Measurements from ENCODE around the gene RGS13.
"Not testable (repeated sequence)": the region's sequence is repeated elsewhere in the genome, so short reads cannot be mapped to it uniquely, and the experiment has no call there.

Gene RGS13

DNA sequence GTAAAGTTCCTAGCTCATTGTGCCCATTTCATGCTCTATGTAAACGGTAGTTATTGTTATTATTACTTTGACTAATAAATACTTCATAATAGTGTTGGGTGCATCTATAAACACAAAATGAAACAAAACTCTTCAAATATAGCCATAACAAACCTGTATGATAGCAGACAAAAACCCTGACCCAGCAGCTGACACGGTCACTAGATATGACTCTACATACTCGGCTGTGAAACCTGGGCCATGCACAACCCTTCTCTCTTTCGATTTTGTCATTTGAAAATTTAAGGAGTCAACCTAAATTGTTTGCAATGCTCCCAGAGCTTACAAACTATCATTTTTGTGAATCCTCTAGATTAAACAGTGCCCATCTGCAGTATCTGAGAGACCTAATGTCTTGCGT, 8.0 kb upstream of the RGS13 start:
- no peak for DNase-seq

DNA sequence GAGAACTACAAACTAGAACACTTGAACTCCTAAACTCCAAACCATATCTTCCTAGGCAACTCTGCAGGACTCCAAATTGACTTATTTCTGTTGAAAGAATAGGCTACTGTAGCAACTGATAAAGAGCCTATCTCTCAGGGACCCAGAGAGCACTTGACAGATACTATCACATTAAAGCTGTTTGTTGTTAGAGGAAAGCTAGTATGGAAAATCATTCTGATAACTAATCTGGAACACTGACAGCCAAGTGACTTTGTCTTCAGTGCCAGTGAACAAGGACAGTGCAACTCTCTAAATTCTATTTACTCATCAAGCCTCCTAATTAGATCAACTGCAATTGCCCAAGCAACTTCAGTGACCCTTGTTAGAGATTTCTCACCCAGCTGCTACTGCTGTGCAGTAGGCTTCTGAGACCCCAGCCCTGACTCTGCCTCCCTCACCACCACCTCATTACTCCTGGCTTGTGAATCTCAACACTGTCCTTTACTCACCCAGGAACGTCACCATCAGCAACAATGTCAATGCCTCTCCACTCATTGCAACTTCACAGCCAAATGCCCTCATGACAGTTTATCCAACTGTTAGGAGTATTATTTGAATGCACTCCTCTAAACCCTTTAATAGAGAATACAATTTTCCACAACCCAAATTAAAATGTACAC, 7.4 kb upstream of the RGS13 start:
- DNase-seq = no peak

DNA sequence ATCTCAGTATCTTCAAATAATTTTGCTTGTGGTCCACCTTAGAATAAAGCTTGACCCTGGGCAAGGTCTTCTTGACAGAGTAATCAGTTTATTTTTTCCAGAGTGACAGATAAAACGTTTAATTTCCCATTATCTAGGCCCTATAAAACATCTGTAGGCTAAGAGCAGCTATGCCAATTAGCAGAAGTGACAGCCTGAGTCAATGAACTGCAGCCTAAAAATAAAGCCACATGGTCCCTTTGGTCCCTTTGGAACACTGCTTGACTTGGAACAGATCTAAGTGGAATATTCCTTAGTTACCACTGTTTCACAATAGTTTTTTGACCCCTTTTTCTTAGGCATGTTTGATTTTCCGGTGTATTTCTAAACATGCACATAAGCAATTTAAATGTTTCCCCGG, 6.3 kb upstream of the RGS13 start:
- no peak for DNase-seq

DNA sequence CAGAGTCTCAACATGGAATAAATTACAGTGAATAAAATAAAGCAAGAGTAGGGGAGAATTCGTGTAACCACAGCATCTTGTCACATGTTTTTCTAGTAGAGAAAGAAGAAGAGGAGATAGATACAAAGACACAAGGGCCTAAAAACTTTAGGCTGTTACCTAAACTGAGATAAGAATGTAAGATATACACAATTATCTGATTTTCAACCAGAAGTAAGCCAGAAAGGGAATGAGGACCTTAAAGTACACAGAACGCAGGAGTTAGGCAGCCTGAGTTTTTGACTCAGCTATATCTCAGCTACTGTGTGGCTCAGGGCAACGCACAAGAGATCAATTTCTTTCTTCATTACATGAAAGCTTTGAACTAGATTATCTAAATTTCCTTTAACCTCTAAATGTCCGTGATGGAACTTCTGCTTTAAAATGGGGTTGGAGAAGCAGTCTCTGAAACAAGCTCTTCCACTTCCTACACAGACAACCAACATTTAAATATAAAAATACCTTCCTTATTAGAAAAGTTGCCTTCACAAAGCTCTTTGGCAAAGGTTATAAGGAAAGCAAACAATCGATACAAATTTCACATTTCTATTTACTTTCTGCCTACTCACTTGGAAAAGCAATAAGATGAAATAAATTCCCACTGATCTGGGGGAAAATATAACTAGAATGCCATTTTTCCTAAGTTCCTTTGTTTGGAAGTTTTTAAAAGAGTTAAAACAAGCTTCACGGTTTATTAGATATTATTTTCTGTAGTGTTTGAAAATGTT, 5.2 kb upstream of the RGS13 start:
- DNase-seq = no peak

DNA sequence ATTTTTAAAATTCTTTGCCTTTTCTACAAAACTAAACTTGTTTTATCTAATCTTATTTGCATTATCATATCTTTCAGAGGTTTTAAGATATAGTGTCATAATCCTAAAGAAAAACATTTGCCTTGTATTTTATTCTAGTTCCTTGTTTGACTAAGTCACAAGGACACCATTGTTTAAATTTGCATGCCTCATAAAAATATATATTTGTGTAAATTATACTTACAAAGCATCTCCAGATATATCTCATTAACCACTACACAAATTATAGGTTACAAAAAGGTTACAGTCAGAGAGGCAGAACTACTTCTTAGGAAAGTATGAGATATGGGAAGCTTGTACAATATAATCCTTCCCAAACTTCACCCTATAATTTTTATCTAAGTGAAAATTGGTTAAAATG, 4.2 kb upstream of the RGS13 start:
- no peak for DNase-seq

DNA sequence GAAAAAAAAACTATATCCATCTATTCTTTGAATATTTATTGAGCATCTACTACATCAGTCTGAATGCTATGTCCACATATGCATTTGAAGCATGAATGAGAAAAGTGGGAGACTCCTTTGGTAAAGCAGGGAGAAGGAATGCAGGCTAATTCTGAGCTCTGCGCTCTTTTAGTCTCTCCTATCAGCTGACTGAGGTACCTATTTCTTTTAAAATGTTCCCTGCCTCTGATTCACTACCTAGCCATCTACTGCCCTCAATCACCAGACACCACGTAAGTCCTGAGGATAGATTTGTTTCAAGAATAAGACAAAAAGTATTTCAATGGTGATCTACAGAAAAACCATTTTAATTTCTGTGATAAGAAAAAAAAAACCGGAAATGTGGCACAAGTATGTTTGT, 3.8 kb upstream of the RGS13 start:
- no peak for DNase-seq

DNA sequence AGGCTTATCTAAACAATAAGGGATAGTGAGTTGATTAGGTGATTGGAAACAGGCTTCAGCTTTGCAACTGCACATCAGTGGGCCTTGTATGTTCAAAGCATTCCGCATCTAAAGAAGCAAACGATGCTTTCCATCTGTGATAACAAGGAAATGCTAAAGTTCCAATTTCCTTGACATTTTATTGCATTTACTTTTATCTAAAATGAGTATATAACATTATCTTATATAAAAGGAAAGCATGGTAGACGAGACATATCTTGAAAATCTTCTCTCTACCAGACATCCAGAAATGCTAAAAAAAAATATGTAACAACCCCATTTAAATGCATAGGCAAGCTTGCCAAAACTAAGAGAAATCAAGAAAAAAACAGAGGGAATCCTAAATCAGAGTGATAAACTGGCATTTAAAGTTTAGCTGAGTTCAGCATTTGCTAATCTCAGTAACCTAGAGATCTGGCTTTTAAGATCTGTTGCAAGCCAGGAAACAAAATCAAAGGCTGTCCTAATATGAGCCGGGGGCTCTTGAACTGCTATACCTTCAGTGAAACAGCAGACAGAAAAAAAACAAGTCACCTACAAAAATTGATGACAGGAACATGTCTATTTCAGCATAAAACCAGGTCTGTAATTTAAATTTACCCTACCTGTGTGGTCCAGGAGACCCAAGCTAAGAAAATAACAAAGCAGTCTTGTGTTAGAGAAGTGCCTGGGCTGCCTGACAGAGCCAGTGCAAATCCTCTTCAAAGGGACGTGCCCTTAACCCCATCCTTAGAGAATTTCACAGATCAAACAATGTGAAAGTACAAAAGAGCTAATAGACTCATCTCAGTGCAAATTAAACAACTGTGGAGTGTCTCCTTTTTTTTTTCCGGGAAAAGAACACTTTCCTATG, 3.1 kb upstream of the RGS13 start:
- DNase-seq = no peak

DNA sequence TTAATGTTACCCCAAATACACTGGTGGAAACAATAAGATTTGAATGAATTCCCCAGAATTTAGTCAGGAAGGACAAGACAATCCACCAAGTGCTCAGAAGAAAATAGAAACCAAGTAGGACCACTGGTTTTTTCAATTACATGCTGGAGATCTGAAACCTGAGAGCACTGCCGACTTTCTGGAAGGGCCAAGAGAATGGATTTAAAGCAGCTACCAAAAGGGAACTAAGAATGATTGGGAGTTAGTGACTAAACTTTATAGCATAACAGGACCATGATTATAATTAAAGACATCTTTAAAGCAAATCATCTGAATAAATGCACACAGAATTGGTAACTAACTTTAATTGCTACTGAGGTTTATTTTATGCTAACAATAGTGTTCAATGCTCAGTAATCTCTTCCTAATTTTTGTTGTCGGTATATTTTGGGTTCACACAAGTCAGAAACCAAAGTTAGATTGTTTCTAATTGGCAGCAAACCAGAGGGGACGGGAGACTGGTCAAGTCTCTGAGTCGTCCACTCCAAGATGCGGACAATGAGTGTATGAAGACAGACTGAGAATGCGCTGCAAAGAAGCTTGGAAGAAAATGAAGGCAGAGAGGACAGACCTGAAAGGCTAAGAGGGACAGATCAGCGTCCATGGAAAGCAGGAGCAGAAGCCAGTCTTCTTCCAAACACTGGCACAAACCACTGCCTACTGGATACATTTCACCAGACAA, 2.3 kb upstream of the RGS13 start:
- no peak for DNase-seq

DNA sequence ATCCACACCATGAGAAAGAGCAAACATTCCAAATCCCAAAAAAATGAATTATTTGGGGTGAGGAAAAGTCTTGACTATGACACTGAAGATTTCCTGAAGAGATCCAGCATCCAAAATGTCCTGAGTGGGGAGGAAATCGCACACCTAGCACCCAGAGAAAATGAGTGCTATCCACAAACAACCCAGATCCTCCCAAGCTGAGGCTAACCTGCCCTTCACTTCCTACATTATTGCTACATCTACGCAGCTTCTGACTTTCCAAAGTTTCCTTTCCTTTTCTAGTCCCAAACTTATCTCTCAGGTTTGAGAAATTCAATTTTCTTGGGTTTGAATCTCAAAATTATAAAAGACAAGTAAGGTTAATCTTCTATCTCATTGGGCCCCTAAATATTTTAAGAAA, 906 bp upstream of the RGS13 start:
- DNase-seq = no peak

DNA sequence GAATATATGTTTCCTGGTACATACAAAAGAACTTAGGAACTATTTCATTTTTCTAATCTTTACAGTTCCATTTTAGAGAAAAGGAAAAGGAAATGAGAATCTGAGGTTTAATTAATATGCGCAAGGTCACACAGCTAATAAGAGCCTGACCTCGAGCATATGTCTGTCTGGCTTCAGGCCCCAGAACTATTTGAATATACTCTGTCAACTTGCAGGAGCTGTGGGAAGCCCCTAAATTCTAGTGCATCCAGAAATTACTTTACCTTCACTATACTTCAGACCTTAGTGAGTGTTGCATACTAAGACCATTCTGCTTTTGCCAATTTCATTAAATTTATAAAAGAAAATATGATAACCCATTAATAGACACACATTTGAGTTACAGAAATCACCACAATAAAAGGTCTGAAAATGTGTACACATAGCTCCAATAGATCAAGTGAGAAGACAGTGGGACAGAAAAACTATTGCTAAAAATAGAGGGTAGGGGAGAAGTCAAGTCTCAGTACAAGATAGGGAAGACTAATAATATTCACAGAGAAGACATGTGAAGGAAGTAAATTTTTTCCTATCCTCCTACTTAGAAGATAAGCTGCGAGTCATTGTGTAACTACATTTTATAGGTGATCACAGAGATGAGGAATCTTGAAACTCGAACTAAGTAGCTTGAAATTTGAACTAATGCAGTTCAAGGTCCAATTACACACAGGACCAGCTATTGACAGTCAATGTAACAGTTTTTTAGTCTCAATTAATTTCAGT, 3.8 kb downstream of the RGS13 start:
- no peak for DNase-seq

DNA sequence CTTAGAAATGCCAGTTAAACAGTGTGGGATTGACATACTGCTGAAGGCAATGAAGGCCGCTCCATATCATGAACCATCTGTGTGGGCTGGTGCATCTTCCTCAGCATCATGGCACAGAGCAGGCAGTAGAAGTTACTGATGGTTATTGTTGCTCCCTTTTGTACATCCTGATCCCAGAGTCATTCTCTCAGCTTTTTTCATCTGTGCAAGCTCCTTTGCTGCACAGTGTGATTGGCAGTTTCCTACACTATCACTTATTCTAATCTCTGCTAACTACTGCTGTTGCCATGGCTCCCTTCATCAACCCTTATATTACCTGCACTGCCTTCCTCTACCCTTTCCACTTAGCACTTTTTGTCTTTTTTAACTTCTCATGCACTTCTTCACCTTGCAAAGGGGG, 16.2 kb downstream of the RGS13 start:
- no peak for DNase-seq

DNA sequence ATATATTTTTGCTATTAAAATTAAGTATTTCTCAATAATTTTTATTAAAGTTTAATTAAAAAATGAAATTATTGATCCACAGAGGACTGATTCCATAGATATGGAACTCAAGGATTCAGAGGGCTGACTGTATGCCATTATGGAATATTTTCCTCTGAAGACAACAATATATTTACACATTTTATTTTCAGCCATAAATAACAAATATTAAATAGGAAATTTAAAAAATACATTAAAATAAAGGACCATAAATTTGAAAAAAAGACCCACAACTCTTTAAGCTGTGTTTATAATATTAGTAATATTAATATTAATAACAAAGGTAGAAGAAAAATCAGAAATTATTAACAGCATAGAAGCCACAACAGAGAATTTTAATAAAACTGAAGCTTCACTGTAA, 18.2 kb downstream of the RGS13 start:
- DNase-seq = no peak

DNA sequence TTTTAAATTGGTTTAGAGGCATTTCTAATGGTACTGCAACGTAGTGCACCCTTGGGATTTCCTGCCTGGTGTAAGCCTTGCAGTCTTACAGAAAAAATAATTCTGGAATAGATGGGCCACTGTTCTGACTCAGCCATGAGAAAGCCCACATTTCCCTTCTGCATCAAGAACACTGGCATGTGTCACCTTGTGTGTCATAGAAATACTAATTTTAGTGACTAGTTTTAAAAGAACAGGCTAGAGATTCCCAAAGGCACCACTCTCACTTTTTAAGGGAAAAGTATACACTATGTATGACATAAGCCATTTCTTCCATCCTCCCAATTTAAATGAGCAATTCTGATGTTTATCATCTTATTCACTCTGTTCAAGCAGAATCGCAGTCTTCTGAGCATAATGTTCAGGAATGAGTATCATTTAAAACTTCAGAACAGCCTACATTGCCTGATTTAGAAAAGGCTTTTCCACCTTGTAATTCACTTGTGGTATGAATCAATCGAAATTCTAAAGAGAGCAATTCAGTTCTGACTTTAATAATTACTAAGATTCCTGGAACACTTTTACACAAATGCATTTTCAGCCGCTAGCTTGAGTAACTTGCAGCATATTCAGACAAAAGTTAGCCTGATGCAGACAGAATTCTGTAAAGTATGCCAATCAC, 18.8 kb downstream of the RGS13 start:
- no peak for DNase-seq

DNA sequence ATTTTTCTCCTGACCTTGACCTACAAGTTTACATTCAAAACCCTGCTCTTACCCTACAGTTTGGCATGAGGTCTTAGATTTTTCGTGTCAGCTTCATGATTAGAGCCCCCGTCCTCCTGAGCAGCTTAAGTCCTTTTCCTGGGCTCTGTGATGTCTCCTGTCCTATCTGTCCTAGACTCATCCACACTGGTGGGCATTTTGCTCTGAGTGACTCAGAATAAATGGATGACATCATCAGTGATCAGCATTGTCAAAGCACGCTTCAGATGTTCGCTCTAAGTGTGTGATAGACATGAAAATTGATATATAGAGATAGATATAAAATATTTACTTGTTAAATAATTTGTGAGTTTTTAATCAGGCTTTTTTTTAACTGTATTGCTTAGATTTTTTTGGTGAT, 21.8 kb downstream of the RGS13 start:
- DNase-seq = no peak

DNA sequence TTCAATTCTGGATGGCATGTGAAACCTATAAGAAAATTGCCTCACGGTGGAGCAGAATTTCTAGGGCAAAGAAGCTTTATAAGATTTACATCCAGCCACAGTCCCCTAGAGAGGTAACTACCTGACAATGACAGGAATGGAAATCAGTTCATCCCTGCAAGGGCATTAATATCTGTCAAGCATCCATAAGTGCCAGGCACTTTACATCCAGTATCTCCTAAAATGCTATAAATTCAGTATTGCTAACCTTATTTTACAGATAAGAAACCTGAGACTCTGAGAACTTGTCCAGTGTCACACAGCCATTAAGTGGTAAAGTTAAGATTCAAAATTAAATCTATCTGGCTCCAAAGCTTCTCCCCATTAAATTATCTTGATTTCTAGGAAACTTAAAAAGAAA, 22.3 kb downstream of the RGS13 start:
- no peak for DNase-seq

DNA sequence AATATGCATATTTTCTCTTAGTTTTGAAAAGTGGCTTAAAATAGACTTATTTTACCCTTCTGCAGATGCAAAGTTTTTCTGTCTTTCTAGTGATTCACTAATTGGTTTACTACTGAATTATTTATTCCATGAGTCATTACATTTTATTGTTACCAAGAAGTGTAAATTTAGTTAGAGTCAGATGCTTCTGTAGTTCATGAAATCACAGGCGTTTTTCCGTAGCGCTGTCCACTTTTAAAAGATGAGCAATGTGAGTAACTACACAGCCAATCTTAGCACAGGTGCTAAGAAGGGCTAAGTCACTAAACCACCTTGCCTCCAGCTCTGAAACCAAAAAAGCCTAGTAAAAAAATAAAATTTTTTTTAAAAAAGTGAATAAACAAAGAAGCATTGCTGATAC, 24.7 kb downstream of the RGS13 start:
- DNase-seq = no peak

DNA sequence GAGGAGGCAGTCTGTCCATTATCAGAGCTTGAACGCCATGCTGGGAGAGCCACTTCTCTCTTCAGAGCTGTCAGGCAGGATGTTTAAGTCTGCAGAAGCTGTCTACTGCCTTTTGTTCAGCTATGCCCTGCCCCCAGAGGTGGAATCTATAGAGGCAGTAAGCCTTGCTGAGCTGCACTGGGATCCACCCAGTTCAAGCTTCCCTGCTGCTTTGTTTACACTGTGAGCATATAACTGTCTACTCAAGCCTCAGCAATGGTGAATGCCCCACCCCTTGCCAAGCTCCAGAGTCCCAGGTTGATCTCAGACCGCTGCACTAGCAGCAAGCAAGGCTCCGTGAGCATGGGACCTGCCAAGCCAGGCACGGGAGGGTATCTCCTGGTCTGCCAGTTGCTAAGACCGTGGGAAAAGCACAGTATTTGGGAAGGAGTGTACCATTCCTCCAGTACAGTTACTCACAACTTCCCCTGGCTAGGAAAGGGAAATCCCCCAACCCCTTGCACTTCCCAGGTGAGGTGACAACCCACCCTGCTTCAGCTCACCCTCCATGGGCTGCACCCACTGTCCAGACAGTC, 32.5 kb downstream of the RGS13 start:
- no peak for DNase-seq

DNA sequence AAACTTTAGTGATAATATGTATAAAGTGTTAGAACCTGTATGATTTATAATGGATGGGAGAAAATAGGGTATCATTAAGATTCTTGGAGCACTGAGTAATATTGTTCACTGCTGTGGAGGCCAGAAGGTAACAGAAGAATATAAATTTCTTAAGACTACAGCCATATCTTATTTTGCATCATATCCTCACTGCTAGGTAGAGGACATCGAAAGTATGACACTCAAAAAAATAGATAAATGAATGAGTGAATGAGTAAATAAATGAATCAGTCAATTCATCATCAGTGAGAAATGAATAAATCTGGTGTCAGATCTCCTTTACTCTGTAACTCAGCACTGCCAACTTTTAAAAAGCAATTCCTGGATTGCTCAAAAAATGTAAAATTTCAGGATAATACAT, 33.2 kb downstream of the RGS13 start:
- no peak for DNase-seq

DNA sequence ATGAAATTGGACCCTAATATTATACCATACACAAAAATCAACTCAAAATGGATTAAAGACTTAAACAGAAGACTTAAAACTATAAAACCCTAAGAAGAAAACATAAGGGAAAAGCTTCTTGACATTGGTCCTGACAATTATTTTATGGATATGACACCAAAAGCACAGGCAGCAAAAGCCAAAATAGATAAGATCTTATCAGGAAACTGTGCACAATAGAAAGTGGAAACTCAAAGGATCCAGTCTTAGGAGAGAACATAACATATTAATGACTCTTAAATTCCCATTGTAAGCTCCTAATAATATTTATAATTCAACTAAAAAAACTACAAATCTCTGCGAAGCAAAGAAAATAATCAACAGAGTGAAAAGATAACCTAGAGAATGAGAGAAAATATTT, 39.8 kb downstream of the RGS13 start:
- no peak for DNase-seq

DNA sequence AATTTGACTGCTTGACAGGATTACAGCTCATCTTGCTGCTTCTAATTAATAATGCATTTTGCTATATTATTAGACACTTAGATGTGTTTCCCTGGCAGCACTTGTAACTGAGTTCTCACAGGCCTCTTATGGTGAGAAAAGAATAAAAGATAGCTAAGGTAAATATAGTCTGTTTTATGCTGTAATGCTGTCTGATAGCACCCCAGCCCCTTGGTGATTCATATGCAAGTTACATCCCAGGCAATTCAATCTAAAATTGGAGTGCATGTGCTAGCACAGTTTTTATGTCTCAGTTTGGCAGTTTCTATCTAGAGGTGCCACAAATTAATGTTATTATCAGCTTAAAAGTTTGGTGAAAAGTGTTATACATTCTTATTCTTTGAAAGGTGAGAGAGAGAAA, 42.2 kb downstream of the RGS13 start:
- DNase-seq = no peak

DNA sequence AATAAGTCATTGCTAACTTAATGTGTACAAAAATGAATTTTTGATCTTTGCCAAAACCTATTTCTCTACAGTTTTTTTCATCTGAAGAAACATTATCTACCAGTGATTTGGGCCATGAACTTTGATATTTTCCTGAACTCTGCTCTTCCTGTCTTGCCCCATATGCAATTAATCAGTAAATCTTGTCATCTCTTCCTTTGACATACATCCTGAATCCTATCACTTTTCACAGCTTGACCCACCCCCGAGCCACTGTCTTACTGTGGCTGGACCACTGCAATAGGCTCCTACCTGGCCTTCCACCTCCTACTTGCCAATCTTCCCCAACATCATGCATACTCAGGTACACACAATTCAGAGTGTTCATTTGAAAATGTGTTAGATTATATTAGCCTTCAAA, 46.4 kb downstream of the RGS13 start:
- no peak for DNase-seq

DNA sequence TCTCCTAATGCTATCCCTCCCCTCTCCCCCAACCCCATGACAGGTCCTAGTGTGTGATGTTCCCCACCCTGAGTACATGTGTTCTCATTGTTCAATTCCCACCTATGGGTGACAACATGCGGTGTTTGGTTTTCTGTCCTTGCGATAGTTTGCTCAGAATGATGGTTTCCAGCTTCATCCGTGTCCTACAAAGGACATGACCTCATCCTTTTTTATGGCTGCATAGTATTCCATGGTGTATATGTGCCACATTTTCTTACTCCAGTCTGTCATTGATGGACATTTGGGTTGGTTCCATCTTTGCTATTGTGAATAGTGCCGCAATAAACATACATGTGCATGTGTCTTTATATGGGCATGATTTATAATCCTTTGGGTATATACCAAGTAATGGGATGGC, 47.1 kb downstream of the RGS13 start:
- not testable (repeated sequence) for DNase-seq
